ENCODE measurements around the gene AAK1. TPM values are rescaled to one million over a fixed set of nuclear protein-coding genes. Genes with fewer than 3 reads are reported as not detected.

AAK1 gene
- total RNA-seq, 1 donor from 2014 or later = 108 TPM

DNA sequence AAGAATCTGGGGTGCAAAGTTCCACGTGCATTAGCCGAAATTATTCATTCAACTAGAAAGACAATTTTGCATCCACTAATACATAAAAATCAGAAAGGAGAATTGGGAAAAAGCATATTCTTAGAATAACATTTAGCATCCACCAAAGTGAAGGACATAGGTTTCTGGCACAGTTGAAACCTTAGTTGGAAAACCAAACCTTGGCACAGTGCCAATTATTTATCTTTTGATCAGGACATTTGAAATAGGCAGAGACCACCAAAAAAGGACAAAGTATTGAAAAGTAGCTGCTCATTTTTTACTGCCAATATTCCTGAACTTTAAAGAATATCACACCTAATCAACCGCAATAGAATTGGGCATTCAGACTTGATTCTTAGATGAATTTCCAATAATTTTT is 180.8 kb downstream of the AAK1 start:
- FAIRE-seq (no peak), DNase-seq (ENCODE audit: low read depth) (no peak)
- Histone ChIP-seq H2AFZ (ENCODE audit: low read depth, low read length) (no peak overlapping the region), H3K27me3 (ENCODE audit: insufficient read depth, low read length) (no peaks in the 10 kb centered on the region), H3K9me3 (ENCODE audit: insufficient read depth, low read depth, low read length) (no peaks in the 10 kb centered on the region), H4K20me1 (ENCODE audit: insufficient read depth, low read length) (peaks cover 4% of the 10 kb centered on the region), H3K4me2 (ENCODE audit: low read length) (no peak overlapping the region), H3K79me2 (ENCODE audit: insufficient read depth, low read length) (no peaks in the 10 kb centered on the region), H3K4me1 (ENCODE audit: insufficient read depth, low read length) (no peaks in the 10 kb centered on the region), H3K36me3 (ENCODE audit: insufficient read depth, low read length) (peaks cover 4% of the 10 kb centered on the region), H3K4me3 (ENCODE audit: insufficient read depth, low read depth, low read length) (no peak overlapping the region), H3K9ac (ENCODE audit: low read length) (no peak overlapping the region), H3K27ac (ENCODE audit: low read depth, low read length) (no peak overlapping the region)
- H3K4me3 Mint-ChIP-seq (ENCODE audit: unreplicated experiment) = no peak overlapping the region
- TF ChIP-seq, protein P1, sequence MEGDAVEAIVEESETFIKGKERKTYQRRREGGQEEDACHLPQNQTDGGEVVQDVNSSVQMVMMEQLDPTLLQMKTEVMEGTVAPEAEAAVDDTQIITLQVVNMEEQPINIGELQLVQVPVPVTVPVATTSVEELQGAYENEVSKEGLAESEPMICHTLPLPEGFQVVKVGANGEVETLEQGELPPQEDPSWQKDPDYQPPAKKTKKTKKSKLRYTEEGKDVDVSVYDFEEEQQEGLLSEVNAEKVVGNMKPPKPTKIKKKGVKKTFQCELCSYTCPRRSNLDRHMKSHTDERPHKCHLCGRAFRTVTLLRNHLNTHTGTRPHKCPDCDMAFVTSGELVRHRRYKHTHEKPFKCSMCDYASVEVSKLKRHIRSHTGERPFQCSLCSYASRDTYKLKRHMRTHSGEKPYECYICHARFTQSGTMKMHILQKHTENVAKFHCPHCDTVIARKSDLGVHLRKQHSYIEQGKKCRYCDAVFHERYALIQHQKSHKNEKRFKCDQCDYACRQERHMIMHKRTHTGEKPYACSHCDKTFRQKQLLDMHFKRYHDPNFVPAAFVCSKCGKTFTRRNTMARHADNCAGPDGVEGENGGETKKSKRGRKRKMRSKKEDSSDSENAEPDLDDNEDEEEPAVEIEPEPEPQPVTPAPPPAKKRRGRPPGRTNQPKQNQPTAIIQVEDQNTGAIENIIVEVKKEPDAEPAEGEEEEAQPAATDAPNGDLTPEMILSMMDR (IDR thresholded peaks at IDR 0.05; ENCODE audit: insufficient read depth, low read depth, low read length) = no peak
- TF ChIP-seq EZH2 (IDR thresholded peaks at IDR 0.05; ENCODE audit: insufficient read depth, low read length) = no peak
- H3K9me3 Mint-ChIP-seq (ENCODE audit: unreplicated experiment) = no peaks in the 10 kb centered on the region
- H3K27me3 Mint-ChIP-seq (ENCODE audit: low read depth, unreplicated experiment) = no peaks in the 10 kb centered on the region
- no peak overlapping the region for H3K27ac Mint-ChIP-seq (ENCODE audit: unreplicated experiment)
- peaks cover 5% of the 10 kb centered on the region for H3K4me1 Mint-ChIP-seq (ENCODE audit: low read depth, unreplicated experiment)
- peaks cover 25% of the 10 kb centered on the region for H3K36me3 Mint-ChIP-seq (ENCODE audit: low read depth, unreplicated experiment)

DNA sequence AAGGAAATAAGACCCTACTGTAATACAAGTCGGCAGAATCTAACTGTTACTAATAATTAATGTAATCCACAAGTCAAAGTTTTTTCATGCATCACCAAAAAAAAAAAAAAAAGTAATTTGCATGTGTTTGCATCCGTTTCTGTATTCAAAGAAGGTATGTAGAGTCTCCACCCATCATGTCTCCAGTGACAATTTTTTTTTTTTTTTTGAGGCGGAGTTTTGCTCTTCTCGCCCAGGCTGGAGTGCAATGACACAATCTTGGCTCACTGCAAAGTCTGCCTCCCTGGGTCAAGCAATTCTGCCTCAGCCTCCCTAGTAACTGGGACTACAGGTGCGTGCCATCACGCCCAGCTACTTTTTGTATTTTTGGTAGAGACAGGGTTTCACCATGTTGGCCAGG is 182.1 kb downstream of the AAK1 start:
- Histone ChIP-seq H3K4me3 (ENCODE audit: insufficient read depth, low read depth, low read length) (no peak overlapping the region), H3K9ac (ENCODE audit: low read length) (no peak overlapping the region), H4K20me1 (ENCODE audit: insufficient read depth, low read length) (peaks cover 4% of the 10 kb centered on the region), H3K9me3 (ENCODE audit: insufficient read depth, low read depth, low read length) (no peaks in the 10 kb centered on the region), H3K4me2 (ENCODE audit: low read length) (no peak overlapping the region), H3K27me3 (ENCODE audit: insufficient read depth, low read length) (no peaks in the 10 kb centered on the region), H3K27ac (ENCODE audit: low read depth, low read length) (no peak overlapping the region), H3K4me1 (ENCODE audit: insufficient read depth, low read length) (no peaks in the 10 kb centered on the region), H3K79me2 (ENCODE audit: insufficient read depth, low read length) (no peaks in the 10 kb centered on the region), H3K36me3 (ENCODE audit: insufficient read depth, low read length) (peaks cover 4% of the 10 kb centered on the region), H2AFZ (ENCODE audit: low read depth, low read length) (no peak overlapping the region)
- peaks cover 25% of the 10 kb centered on the region for H3K36me3 Mint-ChIP-seq (ENCODE audit: low read depth, unreplicated experiment)
- no peak for FAIRE-seq
- DNase-seq (ENCODE audit: low read depth) = no peak
- no peak overlapping the region for H3K4me3 Mint-ChIP-seq (ENCODE audit: unreplicated experiment)
- peaks cover under 1% of the 10 kb centered on the region for H3K4me1 Mint-ChIP-seq (ENCODE audit: low read depth, unreplicated experiment)
- H3K27ac Mint-ChIP-seq (ENCODE audit: unreplicated experiment) = no peak overlapping the region
- no peaks in the 10 kb centered on the region for H3K9me3 Mint-ChIP-seq (ENCODE audit: unreplicated experiment)
- no peaks in the 10 kb centered on the region for H3K27me3 Mint-ChIP-seq (ENCODE audit: low read depth, unreplicated experiment)
- TF ChIP-seq, protein P1 (IDR thresholded peaks at IDR 0.05; ENCODE audit: insufficient read depth, low read depth, low read length) = no peak
- TF ChIP-seq EZH2 (IDR thresholded peaks at IDR 0.05; ENCODE audit: insufficient read depth, low read length) = no peak

GRCh38 chr2:69459936-69460335 is 183.6 kb downstream of the AAK1 start:
- FAIRE-seq (no peak), DNase-seq (ENCODE audit: low read depth) (no peak)
- no peak overlapping the region for H2AFZ ChIP-seq (ENCODE audit: low read depth, low read length)
- H3K27ac ChIP-seq (ENCODE audit: low read depth, low read length) = no peak overlapping the region
- no peaks in the 10 kb centered on the region for H3K79me2 ChIP-seq (ENCODE audit: insufficient read depth, low read length)
- Mint-ChIP-seq H3K9me3 (ENCODE audit: unreplicated experiment) (no peaks in the 10 kb centered on the region), H3K4me1 (ENCODE audit: low read depth, unreplicated experiment) (no peaks in the 10 kb centered on the region), H3K4me3 (ENCODE audit: unreplicated experiment) (no peak overlapping the region), H3K27me3 (ENCODE audit: low read depth, unreplicated experiment) (no peaks in the 10 kb centered on the region), H3K36me3 (ENCODE audit: low read depth, unreplicated experiment) (peaks cover 12% of the 10 kb centered on the region), H3K27ac (ENCODE audit: unreplicated experiment) (no peak overlapping the region)
- H3K27me3 ChIP-seq (ENCODE audit: insufficient read depth, low read length) = no peaks in the 10 kb centered on the region
- peaks cover 4% of the 10 kb centered on the region for H4K20me1 ChIP-seq (ENCODE audit: insufficient read depth, low read length)
- H3K9me3 ChIP-seq (ENCODE audit: insufficient read depth, low read depth, low read length) = no peaks in the 10 kb centered on the region
- H3K36me3 ChIP-seq (ENCODE audit: insufficient read depth, low read length) = peaks cover 4% of the 10 kb centered on the region
- no peak overlapping the region for H3K4me2 ChIP-seq (ENCODE audit: low read length)
- no peak for TF ChIP-seq EZH2 (IDR thresholded peaks at IDR 0.05; ENCODE audit: insufficient read depth, low read length)
- TF ChIP-seq, protein P1 (IDR thresholded peaks at IDR 0.05; ENCODE audit: insufficient read depth, low read depth, low read length) = no peak
- H3K9ac ChIP-seq (ENCODE audit: low read length) = no peak overlapping the region
- H3K4me1 ChIP-seq (ENCODE audit: insufficient read depth, low read length) = no peaks in the 10 kb centered on the region
- H3K4me3 ChIP-seq (ENCODE audit: insufficient read depth, low read depth, low read length) = no peak overlapping the region

Measured in astrocyte (in vitro differentiated cells and primary cell).